ENCODE results near the gene LRTM2.

DNA sequence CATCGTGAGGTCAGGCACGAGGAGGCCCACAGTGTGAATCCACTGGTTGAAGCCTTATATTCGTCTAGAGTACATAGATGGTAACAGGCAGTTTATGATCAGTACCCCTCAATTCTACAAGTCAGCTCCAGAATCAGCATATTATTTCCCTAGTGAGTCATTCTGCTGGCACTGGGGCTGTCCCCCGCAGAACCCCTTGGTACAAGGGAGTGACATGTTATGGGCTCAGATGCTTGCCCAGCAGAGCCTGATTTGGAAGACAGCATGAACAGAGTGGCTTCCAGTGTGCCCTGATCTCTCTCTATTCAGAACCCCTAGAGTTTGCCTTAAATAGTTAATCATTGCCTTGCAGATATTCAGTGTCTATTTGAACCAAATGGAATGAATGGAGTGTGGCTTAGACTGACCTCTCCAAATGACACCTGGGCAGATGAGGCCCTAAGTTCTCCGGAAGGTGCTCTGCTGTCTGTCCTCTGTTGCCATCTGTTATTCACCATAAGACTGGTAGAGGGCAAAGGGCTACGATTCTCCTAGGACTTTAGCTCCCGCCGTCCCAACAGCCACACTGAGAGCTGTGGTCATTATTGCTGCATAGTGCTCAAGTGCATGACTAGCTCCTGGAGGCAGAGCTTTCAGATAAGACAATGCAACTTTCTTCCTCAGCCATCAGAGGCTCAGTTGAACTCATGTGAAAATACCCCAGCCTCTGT is 57.0 kb downstream of the LRTM2 start:
- TF ChIP-seq EZH2 (IDR thresholded peaks at IDR 0.05; ENCODE audit: low read length, unreplicated experiment) = no peak
- no peak for TF ChIP-seq CTCF (conservative IDR thresholded peaks at IDR 0.05; ENCODE audit: low read depth, low read length)

Measured in PC-3 (cell line).